Small intestine (tissue), 7 donors: ENCODE measurements around the gene SLC6A1. TPM values are rescaled to one million over a fixed set of nuclear protein-coding genes. Genes with fewer than 3 reads are reported as not detected.

Source experiments
- DNase-seq, 2 donors: peaks; one replicate each; pipeline versions ENCODE4 v3.0.0 to v3.0.0-alpha.2; 2013
- FAIRE-seq: peaks from 2 replicates; lab custom pipeline; 2012; peaks lifted over from hg19 to GRCh38; lab: Jason Lieb, UNC
- H3K27ac ChIP-seq, 3 donors: one replicate each; pipeline ENCODE4 v1.5.1; 2013; ENCODE audit warnings: low read length in 2 of 3, mild to moderate bottlenecking in 2 of 3, control low read depth in 1 of 3, inconsistent platforms in 1 of 3, low read depth in 1 of 3, moderate library complexity in 1 of 3
- H3K27me3 ChIP-seq, 3 donors: one replicate each; pipeline ENCODE4 v1.6.1; 2013; ENCODE audit warnings: low read length in 3 of 3, inconsistent platforms in 1 of 3; ENCODE audit not compliant: control insufficient read depth in 3 of 3, insufficient read depth in 3 of 3
- H3K36me3 ChIP-seq, 3 donors: one replicate each; pipeline ENCODE4 v1.6.1; 2013; ENCODE audit warnings: low read length in 3 of 3, inconsistent platforms in 1 of 3, low read depth in 1 of 3, mild to moderate bottlenecking in 1 of 3, moderate library complexity in 1 of 3; ENCODE audit not compliant: control insufficient read depth in 3 of 3, insufficient read depth in 2 of 3
- H3K4me1 ChIP-seq, 3 donors: one replicate each; pipeline ENCODE4 v1.6.1; 2013; ENCODE audit warnings: low read length in 2 of 3, inconsistent platforms in 1 of 3, low read depth in 1 of 3, mild to moderate bottlenecking in 1 of 3, moderate library complexity in 1 of 3; ENCODE audit not compliant: control insufficient read depth in 3 of 3, insufficient read depth in 2 of 3
- H3K4me3 ChIP-seq, 3 donors: one replicate each; pipeline ENCODE4 v1.5.1; 2013; ENCODE audit warnings: low read length in 3 of 3, control low read depth in 1 of 3, inconsistent platforms in 1 of 3, low read depth in 1 of 3, mild to moderate bottlenecking in 1 of 3, moderate library complexity in 1 of 3
- H3K9me3 ChIP-seq, 2 donors: one replicate each; pipeline ENCODE4 v1.6.1; 2013; ENCODE audit warnings: low read depth in 1 of 2, low read length in 1 of 2; ENCODE audit not compliant: control insufficient read depth in 2 of 2, insufficient read depth in 1 of 2
- WGBS, 3 donors: extraction: QIAGEN DNeasy Blood & Tissue Kit; methylation state at CpG; one replicate each; pipeline ENCODE4 v1.1.7; 2013; 5-methylcytosine and 5-hydroxymethylcytosine counted together
- polyA plus RNA-seq, 4 donors: library from polyadenylated mRNA; stranded (reverse) in 3 of 4; unstranded in 1 of 4; fragments of 200-250 nt in 3 of 4; fragments of 120-200 nt in 1 of 4; gene quantifications; one replicate each; pipeline versions ENCODE4 v1.2.1 to v1.2.3, GENCODE V29; 2013
- donor health status: healthy with polysubstance abuse.
- donor health status: control.
- donor health status: control.
- donor health status: Bipolar disorder and iron deficiency.
- donor health status: healthy.

The SLC6A1 gene
- polyA plus RNA-seq, 4 donors = 0.27 to 0.72 TPM; not detected in 2

- FAIRE-seq (no peak), DNase-seq (no peak)
- no peak overlapping the region for H3K4me3 ChIP-seq
- H3K9me3 ChIP-seq = no peaks in the 10 kb centered on the region
- 67 to 79% (median 75%) methylated on average over 4 of the region's 4 CpGs for WGBS, 3 donors
- no peak overlapping the region for H3K27ac ChIP-seq
- H3K27me3 ChIP-seq = no peaks in the 10 kb centered on the region
- no peaks in the 10 kb centered on the region for H3K36me3 ChIP-seq
- no peaks in the 10 kb centered on the region for H3K4me1 ChIP-seq
These were observed 95.5 kb downstream of the SLC6A1 start for GRCh38 chr3:11088066-11088465.

- Histone ChIP-seq H3K4me3 (no peak overlapping the region), H3K36me3 (no peaks in the 10 kb centered on the region), H3K27ac (no peak overlapping the region), H3K9me3 (no peaks in the 10 kb centered on the region), H3K4me1 (no peaks in the 10 kb centered on the region), H3K27me3 (no peaks in the 10 kb centered on the region)
- no peak for DNase-seq
- no peak for FAIRE-seq
- WGBS, 3 donors = 74 to 81% (median 76%) methylated on average over 4 of the region's 4 CpGs
These were observed 96.3 kb downstream of the SLC6A1 start for GRCh38 chr3:11088831-11089230.

Other genes starting within 250 kb of the SLC6A1 start
- under 1 TPM in 1 of 4 donors, not detected in 3; 0.04 TPM for gene SLC6A11, start 176.5 kb upstream of the SLC6A1 start, polyA plus RNA-seq
- gene HRH1, start 161.7 kb downstream of the SLC6A1 start, polyA plus RNA-seq = 1 to 10 TPM; 1.1 to 3.8 (median 1.5) TPM